ENCODE results near the gene MADD. TPM values are rescaled to one million over a fixed set of nuclear protein-coding genes. Genes with fewer than 3 reads are reported as not detected.

Gene MADD
- total and polyA plus RNA-seq, 2 experiments from 2014 or later, result 13.4 to 43.8 TPM

DNA sequence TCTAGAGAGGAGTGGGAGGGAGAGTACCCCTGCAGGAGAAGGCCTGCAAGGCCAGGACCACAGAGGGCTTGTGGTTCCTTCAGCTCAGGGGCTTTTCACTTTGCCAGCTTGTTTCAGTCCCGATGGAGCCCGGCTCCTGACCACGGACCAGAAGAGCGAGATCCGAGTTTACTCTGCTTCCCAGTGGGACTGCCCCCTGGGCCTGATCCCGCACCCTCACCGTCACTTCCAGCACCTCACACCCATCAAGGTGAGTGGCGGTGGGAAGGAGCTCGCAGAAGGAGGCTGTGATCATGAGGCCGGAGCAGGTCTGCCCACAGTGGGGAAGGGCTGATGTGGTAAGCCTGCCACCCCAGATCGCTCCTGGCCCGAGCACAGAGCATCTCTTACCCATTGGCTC, 34.8 kb upstream of the MADD start:
- H3K27me3 Mint-ChIP-seq (ENCODE audit: insufficient read depth, low read depth, poor library complexity), result peaks cover 7% of the 10 kb centered on the region
- TF ChIP-seq ZNF331 (CRISPR knock-in tag; IDR thresholded peaks at IDR 0.05; ENCODE audit: low read depth), result no peak
- TF ChIP-seq, protein P1, sequence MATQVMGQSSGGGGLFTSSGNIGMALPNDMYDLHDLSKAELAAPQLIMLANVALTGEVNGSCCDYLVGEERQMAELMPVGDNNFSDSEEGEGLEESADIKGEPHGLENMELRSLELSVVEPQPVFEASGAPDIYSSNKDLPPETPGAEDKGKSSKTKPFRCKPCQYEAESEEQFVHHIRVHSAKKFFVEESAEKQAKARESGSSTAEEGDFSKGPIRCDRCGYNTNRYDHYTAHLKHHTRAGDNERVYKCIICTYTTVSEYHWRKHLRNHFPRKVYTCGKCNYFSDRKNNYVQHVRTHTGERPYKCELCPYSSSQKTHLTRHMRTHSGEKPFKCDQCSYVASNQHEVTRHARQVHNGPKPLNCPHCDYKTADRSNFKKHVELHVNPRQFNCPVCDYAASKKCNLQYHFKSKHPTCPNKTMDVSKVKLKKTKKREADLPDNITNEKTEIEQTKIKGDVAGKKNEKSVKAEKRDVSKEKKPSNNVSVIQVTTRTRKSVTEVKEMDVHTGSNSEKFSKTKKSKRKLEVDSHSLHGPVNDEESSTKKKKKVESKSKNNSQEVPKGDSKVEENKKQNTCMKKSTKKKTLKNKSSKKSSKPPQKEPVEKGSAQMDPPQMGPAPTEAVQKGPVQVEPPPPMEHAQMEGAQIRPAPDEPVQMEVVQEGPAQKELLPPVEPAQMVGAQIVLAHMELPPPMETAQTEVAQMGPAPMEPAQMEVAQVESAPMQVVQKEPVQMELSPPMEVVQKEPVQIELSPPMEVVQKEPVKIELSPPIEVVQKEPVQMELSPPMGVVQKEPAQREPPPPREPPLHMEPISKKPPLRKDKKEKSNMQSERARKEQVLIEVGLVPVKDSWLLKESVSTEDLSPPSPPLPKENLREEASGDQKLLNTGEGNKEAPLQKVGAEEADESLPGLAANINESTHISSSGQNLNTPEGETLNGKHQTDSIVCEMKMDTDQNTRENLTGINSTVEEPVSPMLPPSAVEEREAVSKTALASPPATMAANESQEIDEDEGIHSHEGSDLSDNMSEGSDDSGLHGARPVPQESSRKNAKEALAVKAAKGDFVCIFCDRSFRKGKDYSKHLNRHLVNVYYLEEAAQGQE (IDR thresholded peaks at IDR 0.05; ENCODE audit: unreplicated experiment), result no peak
- Histone ChIP-seq H3K4me1 (ENCODE audit: insufficient read depth) (no peaks in the 10 kb centered on the region), H3F3A (replicated peaks; ENCODE audit: low read depth) (peaks cover 13% of the 10 kb centered on the region; the same call in 1 of the 2 replicates), H3K9me2 (ENCODE audit: insufficient read depth) (no peaks in the 10 kb centered on the region), H3K36me3 (ENCODE audit: insufficient read depth) (peaks cover 15% of the 10 kb centered on the region), H3K4me2 (no peak overlapping the region), H3K4me3 (no peak overlapping the region), H2AFZ (no peak overlapping the region), H3K27ac (ENCODE audit: low read depth) (no peak overlapping the region), H3K79me2 (replicated peaks; ENCODE audit: insufficient read depth) (no peaks in the 10 kb centered on the region), H4K20me1 (replicated peaks; ENCODE audit: insufficient read depth) (no peaks in the 10 kb centered on the region; the same call in 1 of the 2 replicates), H3K27me3 (ENCODE audit: insufficient read depth) (no peaks in the 10 kb centered on the region)
- peaks cover 12% of the 10 kb centered on the region; the same call in 2 of the 3 replicates for H3K4me1 Mint-ChIP-seq
- ATAC-seq, result no peak
- no peaks in the 10 kb centered on the region for H3K9me3 Mint-ChIP-seq
- H3K27ac Mint-ChIP-seq, result peak overlapping the region; percentile 24; the same call in 1 of the 2 replicates
- DNase-seq (ENCODE audit: low spot score), result no peak
- no peak overlapping the region for H3K4me3 Mint-ChIP-seq
- peaks cover 46% of the 10 kb centered on the region for H3K36me3 Mint-ChIP-seq (ENCODE audit: low read depth)

DNA sequence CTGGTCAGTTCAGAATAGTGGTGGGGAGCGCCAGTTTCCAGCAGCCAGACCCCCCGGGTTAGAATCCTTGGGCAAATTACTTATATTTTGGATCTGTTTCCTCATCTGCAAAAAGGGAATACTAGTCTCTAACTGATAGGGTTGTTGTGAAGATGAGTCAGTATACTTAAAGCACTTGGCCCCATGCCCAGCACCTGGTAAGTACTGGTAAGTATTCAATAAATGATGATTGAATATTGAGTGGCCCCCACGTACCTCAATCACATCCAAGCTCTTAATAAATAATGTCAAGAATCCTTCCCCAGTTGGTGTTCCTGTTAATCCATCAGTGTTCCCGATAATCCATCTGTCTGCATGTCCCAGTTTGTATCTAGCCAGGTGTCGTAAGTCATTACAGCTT, 33.5 kb upstream of the MADD start:
- no peak overlapping the region for H3K4me3 Mint-ChIP-seq
- peaks cover 49% of the 10 kb centered on the region for H3K36me3 Mint-ChIP-seq (ENCODE audit: low read depth)
- DNase-seq (ENCODE audit: low spot score), result no peak
- peaks cover 5% of the 10 kb centered on the region for H3K27me3 Mint-ChIP-seq (ENCODE audit: insufficient read depth, low read depth, poor library complexity)
- Histone ChIP-seq H4K20me1 (replicated peaks; ENCODE audit: insufficient read depth) (no peaks in the 10 kb centered on the region; the same call in 1 of the 2 replicates), H3F3A (replicated peaks; ENCODE audit: low read depth) (peaks cover 13% of the 10 kb centered on the region; the same call in 1 of the 2 replicates), H3K4me1 (ENCODE audit: insufficient read depth) (no peaks in the 10 kb centered on the region), H3K27me3 (ENCODE audit: insufficient read depth) (no peaks in the 10 kb centered on the region), H3K36me3 (ENCODE audit: insufficient read depth) (peaks cover 11% of the 10 kb centered on the region), H3K27ac (ENCODE audit: low read depth) (no peak overlapping the region), H3K4me3 (no peak overlapping the region), H3K79me2 (replicated peaks; ENCODE audit: insufficient read depth) (no peaks in the 10 kb centered on the region), H3K9me2 (ENCODE audit: insufficient read depth) (no peaks in the 10 kb centered on the region), H3K4me2 (no peak overlapping the region), H2AFZ (no peak overlapping the region)
- no peak for ATAC-seq
- TF ChIP-seq ZNF114 (CRISPR knock-in tag; IDR thresholded peaks at IDR 0.05), result no peak
- TF ChIP-seq EZH2phosphoT487 (IDR thresholded peaks at IDR 0.05; ENCODE audit: unreplicated experiment), result no peak
- TF ChIP-seq, protein P2, sequence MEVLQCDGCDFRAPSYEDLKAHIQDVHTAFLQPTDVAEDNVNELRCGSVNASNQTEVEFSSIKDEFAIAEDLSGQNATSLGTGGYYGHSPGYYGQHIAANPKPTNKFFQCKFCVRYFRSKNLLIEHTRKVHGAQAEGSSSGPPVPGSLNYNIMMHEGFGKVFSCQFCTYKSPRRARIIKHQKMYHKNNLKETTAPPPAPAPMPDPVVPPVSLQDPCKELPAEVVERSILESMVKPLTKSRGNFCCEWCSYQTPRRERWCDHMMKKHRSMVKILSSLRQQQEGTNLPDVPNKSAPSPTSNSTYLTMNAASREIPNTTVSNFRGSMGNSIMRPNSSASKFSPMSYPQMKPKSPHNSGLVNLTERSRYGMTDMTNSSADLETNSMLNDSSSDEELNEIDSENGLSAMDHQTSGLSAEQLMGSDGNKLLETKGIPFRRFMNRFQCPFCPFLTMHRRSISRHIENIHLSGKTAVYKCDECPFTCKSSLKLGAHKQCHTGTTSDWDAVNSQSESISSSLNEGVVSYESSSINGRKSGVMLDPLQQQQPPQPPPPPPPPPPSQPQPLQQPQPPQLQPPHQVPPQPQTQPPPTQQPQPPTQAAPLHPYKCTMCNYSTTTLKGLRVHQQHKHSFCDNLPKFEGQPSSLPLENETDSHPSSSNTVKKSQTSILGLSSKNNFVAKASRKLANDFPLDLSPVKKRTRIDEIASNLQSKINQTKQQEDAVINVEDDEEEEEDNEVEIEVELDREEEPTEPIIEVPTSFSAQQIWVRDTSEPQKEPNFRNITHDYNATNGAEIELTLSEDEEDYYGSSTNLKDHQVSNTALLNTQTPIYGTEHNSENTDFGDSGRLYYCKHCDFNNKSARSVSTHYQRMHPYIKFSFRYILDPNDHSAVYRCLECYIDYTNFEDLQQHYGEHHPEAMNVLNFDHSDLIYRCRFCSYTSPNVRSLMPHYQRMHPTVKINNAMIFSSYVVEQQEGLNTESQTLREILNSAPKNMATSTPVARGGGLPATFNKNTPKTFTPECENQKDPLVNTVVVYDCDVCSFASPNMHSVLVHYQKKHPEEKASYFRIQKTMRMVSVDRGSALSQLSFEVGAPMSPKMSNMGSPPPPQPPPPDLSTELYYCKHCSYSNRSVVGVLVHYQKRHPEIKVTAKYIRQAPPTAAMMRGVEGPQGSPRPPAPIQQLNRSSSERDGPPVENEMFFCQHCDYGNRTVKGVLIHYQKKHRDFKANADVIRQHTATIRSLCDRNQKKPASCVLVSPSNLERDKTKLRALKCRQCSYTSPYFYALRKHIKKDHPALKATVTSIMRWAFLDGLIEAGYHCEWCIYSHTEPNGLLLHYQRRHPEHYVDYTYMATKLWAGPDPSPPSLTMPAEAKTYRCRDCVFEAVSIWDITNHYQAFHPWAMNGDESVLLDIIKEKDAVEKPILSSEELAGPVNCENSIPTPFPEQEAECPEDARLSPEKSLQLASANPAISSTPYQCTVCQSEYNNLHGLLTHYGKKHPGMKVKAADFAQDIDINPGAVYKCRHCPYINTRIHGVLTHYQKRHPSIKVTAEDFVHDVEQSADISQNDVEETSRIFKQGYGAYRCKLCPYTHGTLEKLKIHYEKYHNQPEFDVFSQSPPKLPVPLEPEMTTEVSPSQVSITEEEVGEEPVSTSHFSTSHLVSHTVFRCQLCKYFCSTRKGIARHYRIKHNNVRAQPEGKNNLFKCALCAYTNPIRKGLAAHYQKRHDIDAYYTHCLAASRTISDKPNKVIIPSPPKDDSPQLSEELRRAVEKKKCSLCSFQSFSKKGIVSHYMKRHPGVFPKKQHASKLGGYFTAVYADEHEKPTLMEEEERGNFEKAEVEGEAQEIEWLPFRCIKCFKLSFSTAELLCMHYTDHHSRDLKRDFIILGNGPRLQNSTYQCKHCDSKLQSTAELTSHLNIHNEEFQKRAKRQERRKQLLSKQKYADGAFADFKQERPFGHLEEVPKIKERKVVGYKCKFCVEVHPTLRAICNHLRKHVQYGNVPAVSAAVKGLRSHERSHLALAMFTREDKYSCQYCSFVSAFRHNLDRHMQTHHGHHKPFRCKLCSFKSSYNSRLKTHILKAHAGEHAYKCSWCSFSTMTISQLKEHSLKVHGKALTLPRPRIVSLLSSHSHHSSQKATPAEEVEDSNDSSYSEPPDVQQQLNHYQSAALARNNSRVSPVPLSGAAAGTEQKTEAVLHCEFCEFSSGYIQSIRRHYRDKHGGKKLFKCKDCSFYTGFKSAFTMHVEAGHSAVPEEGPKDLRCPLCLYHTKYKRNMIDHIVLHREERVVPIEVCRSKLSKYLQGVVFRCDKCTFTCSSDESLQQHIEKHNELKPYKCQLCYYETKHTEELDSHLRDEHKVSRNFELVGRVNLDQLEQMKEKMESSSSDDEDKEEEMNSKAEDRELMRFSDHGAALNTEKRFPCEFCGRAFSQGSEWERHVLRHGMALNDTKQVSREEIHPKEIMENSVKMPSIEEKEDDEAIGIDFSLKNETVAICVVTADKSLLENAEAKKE (CRISPR knock-in tag; IDR thresholded peaks at IDR 0.05), result no peak
- TF ChIP-seq, protein P3, sequence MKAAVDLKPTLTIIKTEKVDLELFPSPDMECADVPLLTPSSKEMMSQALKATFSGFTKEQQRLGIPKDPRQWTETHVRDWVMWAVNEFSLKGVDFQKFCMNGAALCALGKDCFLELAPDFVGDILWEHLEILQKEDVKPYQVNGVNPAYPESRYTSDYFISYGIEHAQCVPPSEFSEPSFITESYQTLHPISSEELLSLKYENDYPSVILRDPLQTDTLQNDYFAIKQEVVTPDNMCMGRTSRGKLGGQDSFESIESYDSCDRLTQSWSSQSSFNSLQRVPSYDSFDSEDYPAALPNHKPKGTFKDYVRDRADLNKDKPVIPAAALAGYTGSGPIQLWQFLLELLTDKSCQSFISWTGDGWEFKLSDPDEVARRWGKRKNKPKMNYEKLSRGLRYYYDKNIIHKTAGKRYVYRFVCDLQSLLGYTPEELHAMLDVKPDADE (IDR thresholded peaks at IDR 0.05), result no peak
- no peak for TF ChIP-seq ZNF331 (CRISPR knock-in tag; IDR thresholded peaks at IDR 0.05; ENCODE audit: low read depth)
- no peak for TF ChIP-seq CREB1 (CRISPR knock-in tag; IDR thresholded peaks at IDR 0.05; ENCODE audit: low read depth)
- TF ChIP-seq JUNB (IDR thresholded peaks at IDR 0.05; ENCODE audit: unreplicated experiment), result no peak
- no peak for TF ChIP-seq STAT1 (IDR thresholded peaks at IDR 0.05; ENCODE audit: unreplicated experiment)
- TF ChIP-seq POLR2AphosphoS5 (IDR thresholded peaks at IDR 0.05; ENCODE audit: low read depth), result no peak
- TF ChIP-seq EZH2 (IDR thresholded peaks at IDR 0.05; ENCODE audit: low read depth, unreplicated experiment), result no peak
- no peak for TF ChIP-seq NANOG (IDR thresholded peaks at IDR 0.05; ENCODE audit: borderline replicate concordance)
- no peak overlapping the region; the same call in 1 of the 2 replicates for H3K27ac Mint-ChIP-seq
- peaks cover 12% of the 10 kb centered on the region; the same call in 2 of the 3 replicates for H3K4me1 Mint-ChIP-seq
- H3K9me3 Mint-ChIP-seq, result no peaks in the 10 kb centered on the region

All from GM23338 (cell line).